NCI-H128 (cell line): ENCODE results near the gene ITGB5.
"Not testable (repeated sequence)": the region's sequence is repeated elsewhere in the genome, so short reads cannot be mapped to it uniquely, and the experiment has no call there.

Experiments used
- DNase-seq: peaks from one replicate; lab custom pipeline; 2025; ENCODE audit not compliant: unreplicated experiment; lab: John Stamatoyannopoulos, UW

Gene ITGB5

GRCh38 chr3:124791142-124791541 is 96.0 kb downstream of the ITGB5 start:
- DNase-seq = no peak

GRCh38 chr3:124789103-124789502 is 98.1 kb downstream of the ITGB5 start:
- not testable (repeated sequence) for DNase-seq

- DNase-seq = no peak
Measured at GRCh38 chr3:124788254-124788745, 98.9 kb downstream of the ITGB5 start.

- DNase-seq = no peak
Measured at GRCh38 chr3:124787476-124788195, 99.5 kb downstream of the ITGB5 start.

- no peak for DNase-seq
Measured at GRCh38 chr3:124786511-124787241, 100.5 kb downstream of the ITGB5 start.

GRCh38 chr3:124785973-124786372 is 101.2 kb downstream of the ITGB5 start:
- DNase-seq = no peak

- DNase-seq = no peak
Measured at GRCh38 chr3:124784686-124785382, 102.3 kb downstream of the ITGB5 start.

- DNase-seq = no peak
Measured at GRCh38 chr3:124783696-124784095, 103.5 kb downstream of the ITGB5 start.

GRCh38 chr3:124782377-124782712 is 104.8 kb downstream of the ITGB5 start:
- not testable (repeated sequence) for DNase-seq

- no peak for DNase-seq
Measured at GRCh38 chr3:124781476-124782376, 105.4 kb downstream of the ITGB5 start.

- no peak for DNase-seq
Measured at GRCh38 chr3:124780761-124781475, 106.2 kb downstream of the ITGB5 start.

GRCh38 chr3:124780356-124780755 is 106.8 kb downstream of the ITGB5 start:
- no peak for DNase-seq

- no peak for DNase-seq
Measured at GRCh38 chr3:124779751-124780191, 107.4 kb downstream of the ITGB5 start.

- no peak for DNase-seq
Measured at GRCh38 chr3:124779116-124779515, 108.0 kb downstream of the ITGB5 start.

- DNase-seq = no peak
Measured at GRCh38 chr3:124777762-124778470, 109.2 kb downstream of the ITGB5 start.

GRCh38 chr3:124776856-124777255 is 110.3 kb downstream of the ITGB5 start:
- no peak for DNase-seq

- no peak for DNase-seq
Measured at GRCh38 chr3:124775877-124776276, 111.3 kb downstream of the ITGB5 start.

GRCh38 chr3:124774841-124775402 is 112.2 kb downstream of the ITGB5 start:
- DNase-seq = no peak

- DNase-seq = no peak
Measured at GRCh38 chr3:124774327-124774718, 112.8 kb downstream of the ITGB5 start.
